NCI-H2227 treated with DMSO at 0.1 percent for 48 hours (cell line): ENCODE data around the gene LGI4.

ENCODE experiments used
- DNase-seq: peaks from one replicate; lab custom pipeline; 2025; lab: John Stamatoyannopoulos, UW

Gene LGI4

DNA sequence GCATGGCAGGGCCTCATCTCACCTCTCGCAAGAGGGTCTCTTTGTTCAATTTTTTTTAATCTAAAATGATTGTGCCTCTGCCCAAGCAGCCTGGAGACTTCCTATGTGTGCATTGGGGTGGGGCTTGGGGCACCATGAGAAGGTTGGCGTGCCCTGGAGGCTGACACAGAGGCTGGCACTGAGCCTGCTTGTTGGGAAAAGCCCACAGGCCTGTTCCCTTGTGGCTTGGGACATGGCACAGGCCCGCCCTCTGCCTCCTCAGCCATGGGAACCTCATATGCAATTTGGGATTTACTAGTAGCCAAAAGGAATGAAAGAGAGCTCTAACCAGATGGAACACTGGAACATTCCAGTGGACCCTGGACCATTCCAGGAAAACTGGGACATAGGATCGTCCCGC is 11.3 kb downstream of the LGI4 start:
- no peak for DNase-seq

GRCh38 chr19:35122687-35123551 is 11.9 kb downstream of the LGI4 start:
- DNase-seq: no peak

- DNase-seq: no peak
Measured at GRCh38 chr19:35120898-35121297, 14.0 kb downstream of the LGI4 start.

DNA sequence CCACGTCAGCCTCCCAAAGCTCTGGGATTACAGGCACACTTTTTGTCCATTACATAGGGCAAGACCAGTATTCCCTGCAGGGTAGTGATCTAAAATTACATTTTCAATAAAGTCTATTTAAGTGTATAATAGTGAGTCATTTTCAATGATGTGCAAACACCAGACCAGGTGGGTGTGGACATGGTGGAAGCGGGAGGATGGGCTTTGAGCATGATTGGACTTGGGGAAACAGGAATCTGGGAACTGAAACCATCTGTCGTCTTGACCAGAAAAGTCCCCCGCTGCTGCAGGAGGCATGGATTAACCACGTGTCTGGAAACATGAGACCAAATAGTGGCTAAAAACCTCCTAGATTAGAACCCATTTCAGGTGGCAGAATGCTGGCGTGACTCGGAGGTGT is 14.4 kb downstream of the LGI4 start:
- peak; percentile 47 for DNase-seq

DNA sequence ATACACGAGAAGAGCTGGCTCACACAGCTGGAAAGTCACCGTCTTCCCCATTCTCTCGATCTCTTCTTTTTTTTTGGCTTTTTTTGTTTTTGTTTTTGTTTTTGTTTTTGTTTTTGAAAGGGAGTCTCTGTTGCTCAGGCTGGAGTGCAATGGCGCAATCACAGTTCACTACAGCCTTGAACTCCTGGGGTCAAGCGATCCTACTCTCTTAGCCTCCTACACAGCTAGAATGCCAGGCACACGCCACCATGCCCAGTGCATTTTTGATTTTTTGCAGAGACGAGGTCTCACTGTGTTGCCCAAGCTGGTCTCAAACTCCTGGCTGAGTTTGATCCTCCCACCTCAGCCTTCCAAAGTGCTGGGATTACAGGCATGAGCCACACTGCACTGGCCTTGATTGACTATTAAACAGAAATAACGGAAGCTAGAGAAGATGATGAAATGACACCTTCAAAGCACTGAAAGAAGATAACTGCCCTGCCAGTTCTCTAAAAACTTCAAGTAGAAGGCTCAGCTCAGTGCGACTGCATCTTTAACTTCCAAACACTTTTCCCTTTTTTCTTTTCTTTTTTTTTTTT is 15.2 kb downstream of the LGI4 start:
- no peak for DNase-seq

DNA sequence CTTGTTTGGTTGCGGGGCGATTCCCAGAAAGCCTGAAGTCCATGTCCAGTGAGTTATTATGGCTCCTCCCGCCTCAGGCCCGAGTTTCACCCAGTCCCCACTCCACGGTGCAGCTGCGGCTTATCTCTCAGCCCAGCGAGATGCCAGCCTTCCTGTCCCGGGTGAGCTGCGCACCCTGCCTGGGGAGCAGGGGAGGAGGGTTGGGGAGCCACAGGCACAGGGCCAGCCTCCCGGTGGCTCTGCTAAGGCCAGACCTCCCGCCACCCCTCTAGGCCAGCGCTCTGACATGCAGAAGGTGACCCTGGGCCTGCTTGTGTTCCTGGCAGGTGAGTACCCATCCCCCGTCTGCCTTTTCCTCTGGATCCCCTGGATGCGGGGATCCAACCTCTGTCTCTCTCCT is 15.8 kb downstream of the LGI4 start:
- no peak for DNase-seq

GRCh38 chr19:35118268-35119020 is 16.4 kb downstream of the LGI4 start:
- no peak for DNase-seq

GRCh38 chr19:35117799-35118198 is 17.1 kb downstream of the LGI4 start:
- DNase-seq: no peak

DNA sequence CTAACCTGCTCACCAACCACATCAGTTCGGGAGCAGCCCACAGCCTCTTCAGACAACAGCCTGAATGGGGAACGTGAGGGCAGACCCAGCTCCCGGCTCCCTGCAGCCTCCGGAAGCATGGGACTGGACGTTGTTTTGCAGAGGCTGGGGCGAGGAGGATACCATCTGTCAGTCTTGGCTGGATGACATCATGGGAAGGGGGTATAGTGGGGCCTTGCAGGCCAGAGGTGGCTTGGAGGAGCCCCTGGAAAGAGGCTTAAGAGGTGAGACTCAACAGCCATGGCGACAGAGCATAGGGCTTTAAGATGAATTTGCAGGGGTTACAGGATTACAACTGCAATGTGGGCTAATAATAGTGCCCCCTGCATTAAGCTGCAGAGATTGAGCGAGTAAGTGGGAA is 17.7 kb downstream of the LGI4 start:
- peak; percentile 52 for DNase-seq

- no peak for DNase-seq
Measured at GRCh38 chr19:35116072-35116801, 18.6 kb downstream of the LGI4 start.

DNA sequence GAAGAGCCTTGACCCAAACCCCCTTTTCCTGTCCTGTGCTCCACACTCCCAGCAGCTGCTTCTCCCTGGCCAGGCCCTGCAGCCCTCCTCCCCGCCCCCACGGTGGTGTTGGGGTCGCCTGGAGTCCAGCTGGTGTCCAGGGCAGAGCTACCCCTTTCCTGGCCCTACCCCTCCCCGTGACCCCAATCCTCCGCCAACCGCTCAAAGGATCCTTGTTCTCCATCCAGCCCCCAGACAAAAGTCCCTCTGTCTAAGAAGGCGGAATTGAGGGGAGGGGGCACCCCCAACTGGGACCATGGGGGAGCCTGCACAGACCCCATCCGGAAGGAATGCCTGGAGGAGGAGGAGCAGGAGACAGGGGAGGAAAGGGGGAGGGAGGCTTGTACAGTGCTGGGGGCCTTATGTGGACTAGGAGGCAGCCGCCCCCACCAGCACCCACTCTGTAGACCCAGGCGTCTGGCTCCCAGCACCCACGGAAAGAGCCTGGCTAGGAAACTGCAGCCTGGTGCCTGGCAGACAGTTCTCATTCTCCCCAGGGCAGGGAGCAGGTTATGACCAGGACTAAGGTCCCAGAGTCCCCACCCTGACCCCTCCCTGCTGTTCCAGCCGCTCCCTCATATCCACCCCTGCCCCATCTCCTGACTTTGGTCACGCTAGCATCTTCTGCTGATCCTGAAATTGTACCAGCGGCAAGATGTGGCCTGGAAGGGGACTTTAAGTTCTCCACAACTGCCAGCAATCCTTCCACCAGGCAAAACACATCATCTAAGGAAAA is 19.5 kb downstream of the LGI4 start, which contains the start of gene FXYD3:
Gene FXYD3 (plus strand): TSS at position 647 of the 775 bp plus-strand sequence. CDS start 3,554 bp downstream, outside the sequence.
- no peak for DNase-seq

GRCh38 chr19:35114353-35115176 is 20.3 kb downstream of the LGI4 start:
- DNase-seq: peak; percentile 85

DNA sequence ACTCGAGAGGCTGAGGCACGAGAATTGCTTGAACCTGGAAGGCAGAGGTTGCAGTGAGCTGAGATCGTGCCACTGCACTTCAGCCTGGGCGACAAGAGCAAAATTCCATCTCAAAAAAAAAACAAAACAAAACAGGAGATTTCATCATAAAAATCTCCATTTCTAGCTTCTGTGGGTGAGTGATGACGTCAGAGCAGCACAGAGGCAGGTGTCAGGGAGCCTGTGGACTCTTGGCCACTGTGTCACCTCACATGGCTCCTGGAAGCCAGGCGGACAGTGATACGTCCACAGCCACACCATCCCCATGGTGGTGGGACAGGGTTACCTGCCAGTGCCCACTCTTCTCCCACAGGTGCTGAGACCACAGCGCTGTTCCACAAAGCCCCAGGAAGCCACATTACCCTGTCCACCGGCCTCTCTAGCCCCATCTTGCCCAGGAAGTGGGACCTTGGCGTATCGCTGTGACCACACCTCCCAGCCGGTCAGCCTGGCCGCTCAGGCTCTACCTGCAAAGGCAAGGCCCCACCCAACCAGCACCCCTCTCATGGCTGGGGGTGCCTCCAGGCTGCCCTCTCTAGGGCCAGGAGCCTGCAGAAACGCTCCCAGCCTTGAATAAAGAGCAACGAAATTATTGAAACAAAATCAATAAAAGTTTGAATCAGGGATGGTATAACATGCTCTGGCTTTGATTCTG is 21.7 kb downstream of the LGI4 start:
- DNase-seq: no peak

GRCh38 chr19:35110974-35111373 is 23.9 kb downstream of the LGI4 start:
- no peak for DNase-seq

- no peak for DNase-seq
Measured at GRCh38 chr19:35109395-35110112, 25.3 kb downstream of the LGI4 start.

GRCh38 chr19:35108730-35109129 is 26.1 kb downstream of the LGI4 start:
- no peak for DNase-seq

DNA sequence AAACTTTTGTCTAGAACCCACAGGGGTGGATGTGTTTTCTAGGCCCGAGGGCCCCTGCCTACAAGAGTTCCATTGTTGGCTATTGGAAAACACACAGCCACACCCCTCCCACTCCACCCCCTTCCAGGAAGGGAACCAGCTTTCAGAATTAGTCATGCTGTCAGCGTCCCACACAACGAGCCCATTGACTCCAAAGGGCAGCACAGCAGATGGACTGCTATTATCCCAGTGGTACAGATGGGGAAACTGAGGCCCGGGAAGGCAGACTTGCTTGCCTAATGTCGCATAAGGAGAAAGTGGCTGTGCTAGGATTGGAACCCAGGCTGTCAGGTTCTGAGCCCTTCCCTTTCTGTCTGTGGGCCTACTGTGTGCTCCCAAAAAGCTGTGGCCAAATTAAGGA is 27.3 kb downstream of the LGI4 start:
- no peak for DNase-seq

- DNase-seq: no peak
Measured at GRCh38 chr19:35106898-35107541, 27.8 kb downstream of the LGI4 start.

GRCh38 chr19:35106291-35106583 is 28.6 kb downstream of the LGI4 start:
- no peak for DNase-seq
